HepG2 (cell line): ENCODE measurements around the gene JPT2. TPM values are rescaled to one million over a fixed set of nuclear protein-coding genes. Genes with fewer than 3 reads are reported as not detected.

Experiments
- ATF6 ChIP-seq: sonication (generic); formaldehyde crosslinking; conservative IDR thresholded peaks from 2 replicates; pipeline ENCODE4 v1.4.0; 2020; ENCODE audit warnings: missing genetic modification reagents
- BRCA1 ChIP-seq: sonication (generic); formaldehyde crosslinking; IDR thresholded peaks from 2 replicates; pipeline ENCODE4 v1.4.0; 2020; ENCODE audit warnings: missing genetic modification reagents
- CREBL2 ChIP-seq: sonication (generic); formaldehyde crosslinking; IDR thresholded peaks from 2 replicates; pipeline ENCODE4 v1.8.1; 2023; ENCODE audit warnings: missing genetic modification reagents, mild to moderate bottlenecking, borderline replicate concordance
- CSRNP1 ChIP-seq: sonication (generic); formaldehyde crosslinking; IDR thresholded peaks from 2 replicates; pipeline ENCODE4 v1.8.1; 2023; ENCODE audit warnings: mild to moderate bottlenecking, missing genetic modification reagents
- FOXA3 ChIP-seq: IDR thresholded peaks from 2 replicates; pipeline ENCODE4 v1.6.1; 2016; ENCODE audit warnings: missing genetic modification reagents, missing compliant biosample characterization
- FOXM1 ChIP-seq: sonication (generic); formaldehyde crosslinking; IDR thresholded peaks from 2 replicates; pipeline ENCODE4 v1.5.0; 2020; ENCODE audit warnings: missing genetic modification reagents
- HHEX ChIP-seq: IDR thresholded peaks from 2 replicates; pipeline ENCODE4 v1.6.1; 2016; ENCODE audit warnings: control low read depth
- HMGA1 ChIP-seq: sonication (generic); formaldehyde crosslinking; conservative IDR thresholded peaks from 2 replicates; pipeline ENCODE4 v1.4.0; 2020; ENCODE audit warnings: missing genetic modification reagents
- IRX3 ChIP-seq: sonication (generic); formaldehyde crosslinking; IDR thresholded peaks from 2 replicates; pipeline ENCODE4 v1.8.1; 2023; ENCODE audit warnings: mild to moderate bottlenecking, low read depth, missing genetic modification reagents, borderline replicate concordance
- KDM5A ChIP-seq: fragments of 200-600 bp; sonication (generic); IDR thresholded peaks from 2 replicates; pipeline ENCODE4 v1.7.0; 2018; ENCODE audit warnings: antibody characterized with exemption, mild to moderate bottlenecking, low read length, borderline replicate concordance
- MEF2D ChIP-seq: sonication (generic); formaldehyde crosslinking; IDR thresholded peaks from 2 replicates; pipeline ENCODE4 v1.5.1; 2020; ENCODE audit warnings: mild to moderate bottlenecking, missing genetic modification reagents
- MIER3 ChIP-seq: IDR thresholded peaks from 2 replicates; pipeline ENCODE4 v1.6.1; 2016; ENCODE audit warnings: missing compliant biosample characterization, borderline replicate concordance
- NFIB ChIP-seq: sonication (generic); formaldehyde crosslinking; IDR thresholded peaks from 2 replicates; pipeline ENCODE4 v1.9.0; 2021; ENCODE audit warnings: missing genetic modification reagents, mild to moderate bottlenecking, borderline replicate concordance
- PBX3 ChIP-seq: sonication (generic); formaldehyde crosslinking; IDR thresholded peaks from 2 replicates; pipeline ENCODE4 v1.8.1; 2023; ENCODE audit warnings: missing genetic modification reagents, inconsistent platforms, borderline replicate concordance
- PRPF4 ChIP-seq: fragments of 200-400 bp; formaldehyde crosslinking; IDR thresholded peaks from 2 replicates; pipeline ENCODE4 v1.6.1; 2016; ENCODE audit warnings: low read length, low read depth; ENCODE audit not compliant: poor library complexity, severe bottlenecking
- SP4 ChIP-seq: sonication (generic); formaldehyde crosslinking; IDR thresholded peaks from 2 replicates; pipeline ENCODE4 v1.8.1; 2023; ENCODE audit warnings: mild to moderate bottlenecking, missing genetic modification reagents
- TRIM22 ChIP-seq: fragments of 450-650 bp; IDR thresholded peaks from 2 replicates; pipeline ENCODE4 v1.6.1; 2017
- ZBTB7A ChIP-seq: sonication (generic); formaldehyde crosslinking; IDR thresholded peaks from 2 replicates; pipeline ENCODE4 v1.8.0; 2022; ENCODE audit warnings: mild to moderate bottlenecking, missing genetic modification reagents
- ZNF136 ChIP-seq: sonication (generic); formaldehyde crosslinking; IDR thresholded peaks from 2 replicates; pipeline ENCODE4 v1.8.1; 2022; ENCODE audit warnings: low read depth, mild to moderate bottlenecking, moderate library complexity, missing genetic modification reagents
- ZNF17 ChIP-seq: sonication (generic); formaldehyde crosslinking; IDR thresholded peaks from 2 replicates; pipeline ENCODE4 v1.5.0; 2020; ENCODE audit warnings: mild to moderate bottlenecking, missing genetic modification reagents
- ZNF639 ChIP-seq: conservative IDR thresholded peaks from 2 replicates; pipeline ENCODE4 v1.6.1; 2018; ENCODE audit warnings: missing genetic modification reagents
- ZNF672 ChIP-seq: sonication (generic); formaldehyde crosslinking; IDR thresholded peaks from 2 replicates; pipeline ENCODE4 v1.8.1; 2022; ENCODE audit warnings: missing genetic modification reagents
- ZNF713 ChIP-seq: sonication (generic); formaldehyde crosslinking; IDR thresholded peaks from 2 replicates; pipeline ENCODE4 v1.4.0; 2020; ENCODE audit warnings: mild to moderate bottlenecking, missing genetic modification reagents
- polyA plus RNA-seq, 8 experiments: library from polyadenylated mRNA; depleted of rRNA in 3 of 8; stranded (reverse) in 7 of 8; unstranded in 1 of 8; fragments of >200 nt; fragmentation: Illumina TruSeq in 4 of 8; extraction: Trizol in 4 of 8; gene quantifications; 2 replicates each; pipeline versions ENCODE4 v1.2.1 to v1.2.3, GENCODE V29; 2011 to 2016; ENCODE audit warnings: low read depth in 4 of 8, missing spikeins in 1 of 8, mixed read lengths in 1 of 8; ENCODE audit not compliant: insufficient read depth in 1 of 8
- total RNA-seq, 5 experiments: library from RNA; depleted of rRNA; stranded (reverse); fragments of >200 nt; fragmentation: Illumina TruSeq; extraction: Trizol; gene quantifications; 2 replicates each; pipeline ENCODE4 v1.2.3, GENCODE V29; 2016; ENCODE audit warnings: low read depth in 1 of 5

The JPT2 gene
- total and polyA plus RNA-seq, 2 of the 13 experiments (the other 11 are each of a cell fraction or from before 2014, with no cell fraction given): 53.5 to 89.4 TPM

- TF ChIP-seq PRPF4: no peak
- TF ChIP-seq MEF2D: no peak; the same call in 1 of the 2 replicates
- no peak for TF ChIP-seq TRIM22
- no peak for TF ChIP-seq ZNF17 (CRISPR knock-in tag)
- TF ChIP-seq MIER3 (CRISPR knock-in tag): peak; percentile 61; the same call in 1 of the 2 replicates
- TF ChIP-seq ZNF136 (CRISPR knock-in tag): no peak
- 0 out of 2 replicates have a peak, but pooled peaks have one; percentile 24 for TF ChIP-seq ATF6
- no peak for TF ChIP-seq CREBL2 (CRISPR knock-in tag)
- TF ChIP-seq NFIB: no peak
- TF ChIP-seq BRCA1: no peak
- TF ChIP-seq PBX3 (CRISPR knock-in tag): peak; percentile 57; the same call in 1 of the 2 replicates
- TF ChIP-seq IRX3 (CRISPR knock-in tag): no peak
- TF ChIP-seq CSRNP1 (CRISPR knock-in tag): peak; percentile 22; the same call in 1 of the 2 replicates
- peak; percentile 75 for TF ChIP-seq FOXM1 (CRISPR knock-in tag)
- TF ChIP-seq ZBTB7A (CRISPR knock-in tag): 0 out of 2 replicates have a peak, but pooled peaks have one; percentile 55
- TF ChIP-seq ZNF713 (CRISPR knock-in tag): no peak
- no peak for TF ChIP-seq HMGA1 (CRISPR knock-in tag)
- TF ChIP-seq HHEX (CRISPR knock-in tag): no peak
- peak; percentile 96 for TF ChIP-seq SP4 (CRISPR knock-in tag)
- peak; percentile 61 for TF ChIP-seq FOXA3 (CRISPR knock-in tag)
- TF ChIP-seq ZNF672 (CRISPR knock-in tag): no peak
- TF ChIP-seq ZNF639: peak; percentile 51; the same call in 1 of the 2 replicates
- peak; percentile 34; the same call in 1 of the 2 replicates for TF ChIP-seq KDM5A
Observed at GRCh38 chr16:1705688-1706385, 27.8 kb downstream of the JPT2 start, which contains the start of gene MAPK8IP3 (continued).
